Muscle of arm (tissue), 12 donors: ENCODE results near the gene PASK. TPM values are rescaled to one million over a fixed set of nuclear protein-coding genes. Genes with fewer than 3 reads are reported as not detected.
A peak's percentile ranks its signal among the peaks of the same experiment; 100 is the strongest.
"Not testable (repeated sequence)": the region's sequence is repeated elsewhere in the genome, so short reads cannot be mapped to it uniquely, and the experiment has no call there.

Experiments
- DNase-seq: peaks from one replicate; pipeline ENCODE4 v3.0.0-alpha.2; 2013
- polyA plus RNA-seq, 12 donors: library from polyadenylated mRNA; unstranded; fragments of 120-200 nt; gene quantifications; one replicate each; pipeline ENCODE4 v1.2.1, GENCODE V29; 2013; ENCODE audit not compliant: insufficient read length in 12 of 12

Gene PASK
- polyA plus RNA-seq, 12 donors = 3.3 to 20.1 (median 5.7) TPM; not detected in 1

GRCh38 chr2:241108271-241109209 is 40.7 kb downstream of the PASK start:
- DNase-seq = no peak

DNA sequence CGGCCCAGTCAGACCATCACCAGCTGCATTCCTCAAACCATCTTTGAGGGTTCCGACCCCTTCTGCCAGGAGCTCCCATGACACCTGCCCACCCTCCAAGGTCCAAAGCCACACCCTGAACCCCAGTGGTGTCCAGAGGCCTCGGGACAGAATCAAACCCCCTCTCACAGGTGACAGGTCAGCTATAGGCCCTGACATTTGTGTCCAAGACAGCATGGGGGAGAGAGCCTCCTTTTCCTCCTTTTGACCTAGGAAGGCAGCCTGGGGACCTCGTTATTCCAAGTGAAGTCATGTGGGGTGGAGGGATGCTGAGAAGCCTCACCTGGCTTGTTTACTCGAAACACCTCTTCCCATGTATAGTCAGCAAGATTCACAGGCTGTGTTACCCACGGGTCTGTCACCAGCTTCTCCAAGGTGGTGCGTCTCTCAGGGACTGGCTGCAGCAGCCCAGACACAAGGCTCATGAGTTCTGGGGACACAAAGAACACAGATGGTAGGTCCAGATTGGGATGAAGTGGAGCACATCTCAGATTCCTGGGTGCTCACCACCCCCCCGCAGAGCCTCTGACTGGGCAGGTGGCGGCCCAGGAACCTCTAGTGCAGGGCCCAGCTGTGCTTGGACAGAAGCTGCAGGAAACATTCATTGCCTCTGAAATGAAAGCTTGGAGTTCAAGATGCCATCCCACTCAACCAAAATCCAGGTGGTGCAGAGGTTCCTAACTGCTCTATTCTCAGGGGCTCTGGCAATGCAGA is 42.1 kb downstream of the PASK start:
- DNase-seq = no peak

GRCh38 chr2:241105641-241106040 is 43.6 kb downstream of the PASK start:
- DNase-seq = no peak

GRCh38 chr2:241104611-241105010 is 44.7 kb downstream of the PASK start:
- DNase-seq = not testable (repeated sequence)

DNA sequence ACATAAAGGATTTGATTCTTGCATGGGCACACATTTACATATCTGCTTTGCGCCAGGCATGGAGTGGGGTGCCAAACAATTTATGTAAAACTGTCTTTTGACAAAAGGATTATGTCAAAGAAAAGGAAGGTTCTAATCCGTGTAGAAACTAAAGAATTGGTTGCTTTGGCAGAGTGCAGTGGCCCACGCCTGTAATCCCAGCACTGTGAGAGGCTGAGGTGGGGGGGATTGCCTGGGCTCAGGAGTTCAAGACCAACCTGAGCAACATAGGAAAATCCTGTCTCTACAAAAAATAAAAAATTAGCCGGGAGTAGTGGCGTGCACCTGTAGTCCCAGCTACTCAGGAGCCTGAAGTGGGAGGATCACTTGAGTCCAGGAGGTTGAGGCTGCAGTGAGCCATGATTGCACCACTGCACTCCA is 46.1 kb downstream of the PASK start:
- DNase-seq = no peak

GRCh38 chr2:241102239-241102803 is 47.0 kb downstream of the PASK start, which contains the start of gene MTERF4:
MTERF4 (minus strand) TSS chr2:241102287; CDS start chr2:241102273, 14 bp downstream.
- peak; percentile 91 for DNase-seq

- DNase-seq = no peak
These were observed 50.0 kb downstream of the PASK start for GRCh38 chr2:241099246-241099645.

DNA sequence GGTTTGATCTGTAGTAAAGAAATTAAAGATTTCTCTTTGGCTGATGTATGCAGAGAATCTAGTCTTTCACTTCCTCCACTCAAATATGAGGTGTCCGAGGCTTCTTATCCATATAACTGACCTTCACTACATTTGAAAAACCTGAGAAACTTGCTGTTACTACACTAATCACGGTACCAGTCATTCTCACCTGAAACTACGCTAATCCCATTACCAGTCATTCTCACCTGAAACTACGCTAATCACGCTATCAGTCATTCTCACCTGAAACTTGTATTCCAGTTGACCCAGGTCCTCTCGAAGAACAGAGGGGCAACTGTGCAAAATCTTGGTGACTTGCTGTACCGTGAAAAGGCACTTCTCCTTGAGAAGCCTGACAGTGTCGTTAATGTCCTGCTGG is 52.3 kb downstream of the PASK start:
- DNase-seq = no peak

DNA sequence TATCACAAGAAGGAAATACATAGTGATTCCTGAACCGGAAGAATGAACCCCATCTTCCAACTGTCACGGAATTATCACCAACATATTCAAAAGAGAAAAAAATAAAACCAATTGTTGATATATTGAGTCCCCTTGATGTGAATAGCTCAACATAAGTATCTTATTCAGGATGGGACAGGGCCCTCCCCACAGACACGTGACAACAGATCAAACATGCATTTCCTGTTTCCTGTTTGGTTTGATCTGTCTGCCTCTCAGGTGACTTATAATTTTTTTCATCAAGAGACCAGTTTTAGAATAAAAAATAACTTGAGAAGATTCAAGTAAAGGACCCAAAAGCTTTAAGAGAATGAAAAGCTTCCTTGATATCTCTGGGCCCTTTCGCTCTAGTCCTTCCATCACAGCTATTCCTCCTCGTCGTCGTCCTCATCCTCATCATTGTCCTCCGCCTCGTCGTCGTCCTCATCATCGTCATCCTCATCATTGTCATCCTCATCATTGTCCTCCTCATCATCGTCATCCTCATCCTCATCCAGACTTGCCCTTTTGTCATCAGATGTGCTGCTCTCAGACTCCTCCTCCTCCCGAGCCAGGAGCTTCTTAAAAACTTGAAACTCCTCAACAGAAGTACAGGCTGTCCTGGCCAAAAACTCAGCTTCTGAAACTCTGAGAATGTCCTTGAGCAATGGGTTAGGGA is 53.5 kb downstream of the PASK start:
- no peak for DNase-seq

DNA sequence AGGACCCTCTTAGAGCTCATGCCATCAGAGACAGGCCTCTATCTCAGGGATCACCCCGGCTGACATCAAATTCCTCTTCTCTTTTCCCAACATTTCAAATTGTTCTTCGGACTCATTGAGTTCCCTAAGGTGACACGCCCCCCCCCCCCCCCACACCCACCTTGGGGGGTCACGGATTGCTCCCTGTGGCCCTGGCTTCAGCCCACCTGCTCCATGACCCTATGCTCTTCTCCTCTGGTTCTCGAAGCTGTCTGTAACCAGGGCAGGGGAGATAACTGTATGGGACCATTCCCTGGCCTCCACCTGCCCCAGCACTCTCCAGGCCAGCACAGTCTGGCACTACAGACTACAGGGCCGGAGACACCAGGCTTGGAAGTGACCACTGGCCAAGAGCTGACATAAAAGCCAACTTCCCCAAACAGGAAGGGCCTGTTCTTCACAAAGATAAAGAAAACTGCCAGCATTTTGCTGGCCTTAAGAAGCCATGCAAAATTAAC is 54.3 kb downstream of the PASK start:
- no peak for DNase-seq

- no peak for DNase-seq
These were observed 55.1 kb downstream of the PASK start for GRCh38 chr2:241094172-241094571.

GRCh38 chr2:241093133-241093781 is 56.0 kb downstream of the PASK start:
- DNase-seq = not testable (repeated sequence)

DNA sequence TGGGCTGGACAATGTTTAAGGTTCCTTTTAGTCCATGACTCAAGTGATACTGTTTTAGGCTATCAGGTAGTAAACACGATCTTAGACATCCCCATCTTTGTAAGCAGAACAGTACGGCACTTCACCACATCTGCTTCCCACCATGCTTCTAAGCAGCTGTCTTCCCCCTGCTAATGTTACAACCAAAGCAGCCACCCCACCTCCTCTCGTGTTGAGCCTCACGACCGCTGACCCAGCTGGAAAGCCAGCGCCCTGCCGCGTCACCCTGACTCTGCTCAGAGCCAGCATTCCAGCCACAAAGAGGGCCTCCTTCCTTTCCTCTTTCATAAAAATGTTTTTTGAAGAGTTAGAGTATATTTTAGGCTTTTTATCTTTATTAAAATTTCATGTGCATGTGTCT is 56.6 kb downstream of the PASK start:
- DNase-seq = no peak

DNA sequence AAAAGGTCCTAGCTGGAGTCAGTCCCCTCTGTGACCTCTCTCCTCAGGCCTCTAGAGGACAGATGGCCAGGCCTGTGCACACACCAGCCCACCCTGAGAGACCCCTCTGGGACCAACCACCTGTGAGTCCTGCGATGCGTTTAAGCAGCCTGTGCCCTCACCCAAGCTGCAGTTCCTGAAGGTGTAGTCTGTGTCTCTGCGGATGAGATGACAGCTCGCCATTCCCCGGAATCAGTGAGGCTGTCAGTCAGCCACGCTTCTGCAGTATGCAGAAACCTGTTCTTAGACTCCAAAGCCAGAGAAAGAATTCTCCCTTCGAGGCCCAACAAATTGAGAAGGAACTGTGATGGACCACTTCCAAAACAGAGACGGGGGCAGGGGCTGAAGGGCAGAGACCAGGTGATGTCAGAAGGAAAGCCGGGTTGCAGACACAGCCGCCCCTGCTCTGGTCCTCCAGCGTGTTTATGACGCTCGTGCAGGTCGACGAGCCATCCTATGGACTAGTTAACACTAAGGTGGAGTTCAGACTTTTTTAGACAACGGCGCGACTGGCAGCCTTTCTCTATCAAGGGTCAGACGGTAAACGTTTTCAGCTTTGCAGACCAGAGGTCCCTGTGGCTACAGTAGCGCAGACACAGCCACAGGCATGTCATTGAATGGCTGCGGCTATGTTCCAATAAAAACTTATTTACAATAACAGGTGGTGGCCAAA is 57.4 kb downstream of the PASK start:
- DNase-seq = no peak

- DNase-seq = no peak
These were observed 58.1 kb downstream of the PASK start for GRCh38 chr2:241091201-241091600.

- DNase-seq = no peak
These were observed 60.2 kb downstream of the PASK start for GRCh38 chr2:241088791-241089732.

DNA sequence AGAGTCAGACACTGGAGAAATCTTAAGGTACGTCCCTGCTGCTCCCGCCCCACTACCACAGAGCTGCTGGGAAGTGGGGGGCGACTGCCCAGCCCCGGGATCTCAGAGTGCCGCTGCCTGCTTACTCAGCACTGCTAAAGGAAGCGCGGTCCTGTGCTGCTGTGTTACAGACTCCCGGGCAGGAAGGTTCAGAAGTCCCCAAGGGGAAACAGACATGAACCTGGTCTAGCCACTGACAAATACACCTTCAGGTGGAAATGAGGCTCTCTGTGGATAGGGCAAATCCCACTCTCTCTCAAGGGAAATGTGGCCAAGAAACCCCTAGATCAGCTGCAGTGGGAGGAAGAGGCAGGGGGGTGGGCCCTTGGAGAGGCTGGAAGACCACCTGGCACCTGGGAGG is 60.9 kb downstream of the PASK start:
- DNase-seq = no peak

- no peak for DNase-seq
These were observed 61.6 kb downstream of the PASK start for GRCh38 chr2:241087420-241088268.
